Activated naive CD4-positive, alpha-beta T cell treated with anti-CD3 and anti-CD28 coated beads, Interleukin-2, amount 50 U/mL, for 24 hours (primary cell): ENCODE measurements around the gene JAM3.
A peak's percentile ranks its signal among the peaks of the same experiment; 100 is the strongest.

Source experiments
- H3K27ac Mint-ChIP-seq: one replicate; pipeline ENCODE4 v1.8.0; 2021; ENCODE audit warnings: mild to moderate bottlenecking, mixed read lengths
- H3K27me3 Mint-ChIP-seq: one replicate; pipeline ENCODE4 v1.8.0; 2021; ENCODE audit warnings: mixed read lengths
- H3K36me3 Mint-ChIP-seq: one replicate; pipeline ENCODE4 v1.8.0; 2021; ENCODE audit warnings: mixed read lengths
- H3K4me1 Mint-ChIP-seq: one replicate; pipeline ENCODE4 v1.8.0; 2021; ENCODE audit warnings: mixed read lengths
- H3K4me3 Mint-ChIP-seq: one replicate; pipeline ENCODE4 v1.8.0; 2021; ENCODE audit warnings: mild to moderate bottlenecking, mixed read lengths
- H3K9me3 Mint-ChIP-seq: one replicate; pipeline ENCODE4 v1.8.0; 2021; ENCODE audit warnings: mixed read lengths

JAM3 gene

DNA sequence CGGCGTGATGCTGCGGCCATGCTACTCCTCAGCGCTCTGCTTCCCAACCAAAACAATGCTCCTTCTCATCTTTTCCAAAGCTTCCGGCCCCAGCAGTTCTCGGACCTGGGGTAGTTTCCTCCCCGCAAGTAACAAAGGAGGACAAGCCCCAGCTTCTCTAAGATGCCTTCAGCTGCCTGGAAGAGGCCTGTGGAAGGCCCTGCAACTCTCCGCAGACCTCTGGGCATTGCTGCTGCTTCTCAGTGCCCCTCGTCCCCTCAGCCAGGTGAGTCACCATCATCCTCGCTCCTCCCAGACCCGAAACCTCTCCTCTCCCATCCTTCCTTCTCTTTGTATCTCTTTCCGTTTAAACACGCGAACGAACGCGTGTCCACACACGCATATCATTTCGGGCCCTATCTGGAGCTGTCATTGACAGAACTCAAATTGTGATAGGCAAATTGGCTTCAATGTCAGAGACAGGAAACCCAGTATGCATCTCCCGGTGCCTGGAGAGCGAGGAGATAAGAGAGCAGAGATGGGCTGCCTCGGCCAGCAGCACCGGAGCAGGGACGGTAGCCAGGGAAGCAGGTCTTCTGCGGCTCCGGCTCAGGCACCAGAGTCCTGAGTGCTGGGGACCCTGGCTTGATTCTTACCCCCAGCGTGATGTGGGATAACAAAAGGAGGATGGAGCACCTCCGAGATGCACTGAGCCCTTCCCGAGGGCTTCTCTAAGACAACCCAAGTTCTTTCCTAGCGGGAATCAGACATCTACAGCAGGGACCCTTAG, 22.0 kb upstream of the JAM3 start:
- Mint-ChIP-seq H3K9me3 (no peaks in the 10 kb centered on the region), H3K27ac (no peak overlapping the region), H3K4me1 (peaks cover 5% of the 10 kb centered on the region), H3K36me3 (no peaks in the 10 kb centered on the region), H3K27me3 (peaks cover 6% of the 10 kb centered on the region), H3K4me3 (no peak overlapping the region)

DNA sequence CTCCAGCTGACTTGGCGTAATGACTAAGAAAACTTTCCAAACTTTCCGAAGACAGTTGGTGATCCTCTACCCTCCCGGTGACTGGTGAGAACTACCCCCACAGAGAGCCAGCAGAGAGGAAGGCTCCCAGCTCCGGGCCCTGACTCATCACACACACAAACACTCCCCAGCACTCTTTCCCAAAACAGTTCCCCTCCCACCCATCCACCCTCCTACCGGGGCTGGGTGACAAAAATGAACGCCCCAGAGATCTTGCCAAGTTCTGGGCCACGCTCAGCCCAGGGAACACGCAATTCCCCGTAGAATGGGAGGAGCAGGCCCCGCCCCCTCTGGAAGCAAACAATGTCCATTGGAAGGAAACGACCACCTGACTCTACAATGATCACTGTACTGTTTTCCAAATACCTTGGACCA, 21.3 kb upstream of the JAM3 start:
- H3K4me3 Mint-ChIP-seq = no peak overlapping the region
- peaks cover 5% of the 10 kb centered on the region for H3K4me1 Mint-ChIP-seq
- peaks cover 6% of the 10 kb centered on the region for H3K27me3 Mint-ChIP-seq
- H3K9me3 Mint-ChIP-seq = no peaks in the 10 kb centered on the region
- H3K36me3 Mint-ChIP-seq = no peaks in the 10 kb centered on the region
- H3K27ac Mint-ChIP-seq = no peak overlapping the region

DNA sequence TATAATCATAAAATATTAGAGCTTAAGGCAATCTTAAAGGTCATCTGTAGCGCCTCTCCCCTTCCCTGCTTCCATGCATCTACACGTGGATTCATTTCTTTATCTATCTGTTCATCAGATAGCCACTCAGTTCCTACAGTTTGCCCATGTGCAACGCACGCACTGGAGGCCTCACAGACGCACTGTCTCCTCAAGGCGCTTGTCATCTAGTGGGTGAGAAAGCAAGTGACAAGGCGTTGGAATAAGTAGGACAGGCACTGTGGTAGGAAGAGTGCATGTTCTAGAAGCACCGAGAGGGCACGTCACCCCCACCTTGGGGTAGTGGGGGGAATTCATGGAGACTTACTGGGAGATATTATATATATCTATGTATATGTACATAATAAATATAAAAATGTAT, 20.8 kb upstream of the JAM3 start:
- no peak overlapping the region for H3K4me3 Mint-ChIP-seq
- H3K27me3 Mint-ChIP-seq = peaks cover 6% of the 10 kb centered on the region
- H3K36me3 Mint-ChIP-seq = no peaks in the 10 kb centered on the region
- peaks cover 5% of the 10 kb centered on the region for H3K4me1 Mint-ChIP-seq
- no peaks in the 10 kb centered on the region for H3K9me3 Mint-ChIP-seq
- H3K27ac Mint-ChIP-seq = no peak overlapping the region

DNA sequence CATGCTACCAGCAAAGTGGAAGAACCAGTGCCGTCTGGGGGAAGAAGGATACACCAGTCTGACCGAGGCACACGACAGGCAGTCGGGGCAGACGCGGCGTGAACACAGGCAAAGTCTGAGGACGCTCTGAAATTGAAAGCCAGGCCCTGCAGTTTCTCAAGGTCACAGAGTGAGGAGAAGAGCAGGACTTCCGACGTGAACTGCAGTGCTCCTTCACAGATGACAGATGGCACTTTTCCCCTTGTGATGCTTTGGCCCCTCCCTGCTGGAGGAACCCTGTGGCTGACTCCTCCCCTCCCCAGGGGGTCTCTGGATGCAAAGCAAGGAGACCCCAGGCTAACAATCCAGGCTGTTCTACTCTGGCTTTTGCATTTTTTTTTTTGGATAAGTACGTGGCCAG, 19.6 kb upstream of the JAM3 start:
- Mint-ChIP-seq H3K4me1 (peaks cover 5% of the 10 kb centered on the region), H3K4me3 (no peak overlapping the region), H3K36me3 (no peaks in the 10 kb centered on the region), H3K27me3 (peaks cover 6% of the 10 kb centered on the region), H3K27ac (no peak overlapping the region), H3K9me3 (no peaks in the 10 kb centered on the region)

DNA sequence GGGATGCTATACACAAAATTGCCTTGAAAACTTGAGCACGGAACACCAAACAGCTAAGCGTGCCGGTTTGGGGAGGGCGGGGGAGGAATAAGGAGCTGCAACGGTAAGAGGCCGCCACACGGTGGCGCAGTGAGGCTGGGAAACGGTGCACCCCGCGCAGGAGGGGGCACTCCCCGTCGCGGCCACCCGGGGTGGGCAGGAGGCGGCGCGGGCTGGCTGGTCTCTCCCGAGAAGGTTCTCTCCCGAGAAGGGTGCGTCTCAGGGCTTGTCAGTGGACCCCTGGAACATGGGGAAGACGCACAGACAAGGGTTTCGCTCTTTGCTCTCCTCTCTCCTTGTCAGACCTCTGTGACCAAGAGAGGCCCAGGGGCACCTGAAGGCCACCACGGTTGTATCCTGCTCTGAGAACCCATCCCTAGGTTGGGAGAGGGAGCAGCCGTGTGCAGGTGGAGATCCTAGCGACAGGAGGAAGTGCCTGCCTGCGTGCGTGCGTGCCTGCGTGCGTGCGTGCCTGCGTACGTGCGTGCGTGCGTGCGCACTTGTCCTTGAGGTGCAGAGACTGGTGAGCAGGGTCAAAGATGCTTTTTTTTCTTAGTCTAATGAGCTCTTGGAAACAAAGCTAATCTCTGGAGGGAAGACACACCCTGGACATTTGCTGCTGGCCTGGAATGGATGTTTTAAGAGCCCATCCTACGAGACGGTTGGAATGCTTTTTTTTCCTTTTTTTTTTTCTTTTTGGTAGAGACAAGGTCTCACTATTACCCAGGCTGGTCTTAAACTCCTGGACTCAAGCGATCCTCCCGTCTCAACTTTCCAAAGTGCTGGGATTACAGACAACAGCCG, 18.1 kb upstream of the JAM3 start:
- H3K27me3 Mint-ChIP-seq = peaks cover 8% of the 10 kb centered on the region
- no peaks in the 10 kb centered on the region for H3K9me3 Mint-ChIP-seq
- H3K4me3 Mint-ChIP-seq = no peak overlapping the region
- no peak overlapping the region for H3K27ac Mint-ChIP-seq
- H3K4me1 Mint-ChIP-seq = peaks cover 5% of the 10 kb centered on the region
- no peaks in the 10 kb centered on the region for H3K36me3 Mint-ChIP-seq

DNA sequence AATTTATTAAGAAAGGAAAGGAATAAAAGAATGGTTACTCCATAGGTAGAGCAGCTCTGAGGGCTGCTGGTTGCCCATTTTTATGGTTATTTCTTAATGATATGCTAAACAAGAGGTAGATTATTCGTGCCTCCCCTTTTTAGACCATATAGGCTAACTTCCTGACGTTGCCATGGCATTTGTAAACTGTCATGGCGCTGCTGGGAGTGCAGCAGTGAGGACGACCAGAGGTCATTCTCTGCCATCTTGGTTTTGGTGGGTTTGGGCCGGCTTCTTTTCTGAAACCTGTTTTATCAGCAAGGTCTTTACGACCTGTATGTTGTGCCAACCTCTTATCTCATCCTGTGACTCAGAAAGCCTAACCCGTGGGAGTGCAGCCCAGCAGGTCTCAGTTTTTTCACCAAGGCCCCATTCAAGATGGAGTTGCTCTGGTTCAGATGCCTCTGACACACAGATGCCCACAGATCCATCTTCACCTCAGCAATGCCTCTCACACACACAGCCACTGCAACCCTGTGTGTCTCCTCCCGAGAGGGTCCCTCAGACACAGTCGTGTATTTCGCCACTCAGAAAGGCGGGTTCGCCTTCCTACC, 16.4 kb upstream of the JAM3 start:
- peak overlapping the region; percentile 65 for H3K27ac Mint-ChIP-seq
- H3K9me3 Mint-ChIP-seq = no peaks in the 10 kb centered on the region

DNA sequence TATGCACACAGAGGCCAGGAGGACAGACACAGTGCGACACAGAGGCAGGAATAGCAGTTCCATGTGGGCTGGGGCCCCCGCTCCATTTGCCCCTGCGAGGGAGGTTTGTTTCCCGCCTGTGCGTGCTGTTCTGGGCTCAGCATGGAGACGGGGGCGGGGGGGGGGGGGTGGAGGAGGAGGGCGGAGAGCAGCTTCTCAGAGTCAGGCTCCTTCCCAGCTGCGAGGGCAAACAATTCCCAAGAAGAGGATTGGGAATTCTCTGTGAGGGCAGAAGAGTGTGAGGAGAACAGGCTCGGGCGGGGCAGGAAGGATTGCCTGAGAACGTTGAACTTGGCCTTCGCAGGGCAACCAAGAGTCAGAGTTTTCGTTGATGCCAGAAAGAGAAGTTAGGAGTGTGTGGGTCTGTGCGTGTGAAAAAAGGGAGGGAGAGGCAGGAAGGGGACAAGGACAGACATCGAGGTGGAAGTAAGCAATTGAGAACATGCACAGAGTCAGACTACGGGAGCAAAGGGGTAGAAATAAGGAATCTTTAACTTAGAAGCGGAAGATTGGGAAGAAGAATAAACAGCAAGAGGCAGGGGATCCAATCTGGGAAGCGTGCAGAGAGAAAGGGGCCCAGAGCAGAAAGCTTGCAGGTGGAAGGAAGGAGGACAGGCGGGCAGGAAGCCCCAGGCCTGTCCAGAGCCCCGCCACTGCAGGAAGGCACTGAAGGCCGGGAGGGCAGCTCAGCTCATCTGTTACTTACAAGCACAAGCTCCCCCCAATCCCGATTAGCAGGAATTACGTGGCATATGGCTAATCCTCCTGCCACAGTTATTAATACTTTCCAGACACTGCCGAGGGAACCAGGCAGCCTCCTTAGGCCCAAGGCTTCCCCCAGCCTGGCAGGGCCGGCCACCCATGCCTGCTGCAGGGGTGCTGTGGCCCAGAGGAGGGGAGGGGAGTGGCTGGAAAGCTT, 15.6 kb upstream of the JAM3 start:
- Mint-ChIP-seq H3K4me1 (peaks cover 9% of the 10 kb centered on the region), H3K27me3 (peaks cover 15% of the 10 kb centered on the region), H3K27ac (peak overlapping the region; percentile 65), H3K9me3 (no peaks in the 10 kb centered on the region), H3K36me3 (no peaks in the 10 kb centered on the region), H3K4me3 (no peak overlapping the region)

More for the DNA sequence above, 16.4 kb upstream of the JAM3 start:
- Mint-ChIP-seq H3K27me3 (peaks cover 10% of the 10 kb centered on the region), H3K36me3 (no peaks in the 10 kb centered on the region), H3K4me1 (peaks cover 5% of the 10 kb centered on the region), H3K4me3 (no peak overlapping the region)

DNA sequence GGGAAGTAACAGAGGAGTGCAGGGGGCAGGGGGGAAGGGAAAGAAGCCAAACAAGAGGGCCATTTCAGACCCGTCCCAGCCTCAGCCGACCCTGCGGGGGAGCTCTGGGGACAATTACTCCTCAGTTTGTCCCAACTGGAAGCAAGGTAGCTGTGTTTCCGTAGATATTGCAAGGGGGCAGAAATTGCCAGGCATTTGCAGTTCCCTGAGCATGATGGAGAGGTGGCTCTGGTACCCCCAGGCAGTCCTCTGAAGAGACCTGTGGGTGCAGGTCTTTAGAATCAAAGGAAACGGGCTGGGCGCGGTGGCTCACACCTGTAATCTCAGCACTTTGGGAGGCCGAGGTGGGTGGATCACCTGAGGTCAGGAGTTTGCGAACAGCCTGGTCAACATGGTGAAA, 13.8 kb upstream of the JAM3 start:
- H3K27me3 Mint-ChIP-seq = peaks cover 17% of the 10 kb centered on the region
- no peaks in the 10 kb centered on the region for H3K9me3 Mint-ChIP-seq
- no peaks in the 10 kb centered on the region for H3K36me3 Mint-ChIP-seq
- H3K4me1 Mint-ChIP-seq = peaks cover 10% of the 10 kb centered on the region
- no peak overlapping the region for H3K4me3 Mint-ChIP-seq
- H3K27ac Mint-ChIP-seq = no peak overlapping the region

DNA sequence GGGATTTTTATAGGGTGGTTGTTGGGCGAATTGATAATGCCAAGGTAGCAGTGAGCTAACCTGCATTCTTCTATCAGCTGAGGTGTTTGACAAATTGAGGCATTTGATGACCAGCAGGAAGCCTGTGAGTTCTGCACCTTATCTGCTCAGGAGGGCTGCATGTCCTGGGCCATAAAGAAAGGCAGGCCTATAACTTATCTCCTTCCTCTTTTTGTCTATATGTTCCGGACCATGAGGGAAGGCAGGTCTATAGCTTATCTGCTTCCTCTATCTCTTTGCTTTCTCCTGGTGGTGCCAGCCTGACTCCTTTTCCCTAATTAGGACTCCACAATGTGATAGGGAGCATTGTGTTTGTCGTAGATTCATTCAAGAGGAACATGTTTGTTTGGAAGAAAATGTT, 8.6 kb upstream of the JAM3 start:
- Mint-ChIP-seq H3K9me3 (no peaks in the 10 kb centered on the region), H3K27me3 (peaks cover 17% of the 10 kb centered on the region), H3K4me3 (no peak overlapping the region), H3K4me1 (peaks cover 5% of the 10 kb centered on the region), H3K27ac (no peak overlapping the region), H3K36me3 (no peaks in the 10 kb centered on the region)

DNA sequence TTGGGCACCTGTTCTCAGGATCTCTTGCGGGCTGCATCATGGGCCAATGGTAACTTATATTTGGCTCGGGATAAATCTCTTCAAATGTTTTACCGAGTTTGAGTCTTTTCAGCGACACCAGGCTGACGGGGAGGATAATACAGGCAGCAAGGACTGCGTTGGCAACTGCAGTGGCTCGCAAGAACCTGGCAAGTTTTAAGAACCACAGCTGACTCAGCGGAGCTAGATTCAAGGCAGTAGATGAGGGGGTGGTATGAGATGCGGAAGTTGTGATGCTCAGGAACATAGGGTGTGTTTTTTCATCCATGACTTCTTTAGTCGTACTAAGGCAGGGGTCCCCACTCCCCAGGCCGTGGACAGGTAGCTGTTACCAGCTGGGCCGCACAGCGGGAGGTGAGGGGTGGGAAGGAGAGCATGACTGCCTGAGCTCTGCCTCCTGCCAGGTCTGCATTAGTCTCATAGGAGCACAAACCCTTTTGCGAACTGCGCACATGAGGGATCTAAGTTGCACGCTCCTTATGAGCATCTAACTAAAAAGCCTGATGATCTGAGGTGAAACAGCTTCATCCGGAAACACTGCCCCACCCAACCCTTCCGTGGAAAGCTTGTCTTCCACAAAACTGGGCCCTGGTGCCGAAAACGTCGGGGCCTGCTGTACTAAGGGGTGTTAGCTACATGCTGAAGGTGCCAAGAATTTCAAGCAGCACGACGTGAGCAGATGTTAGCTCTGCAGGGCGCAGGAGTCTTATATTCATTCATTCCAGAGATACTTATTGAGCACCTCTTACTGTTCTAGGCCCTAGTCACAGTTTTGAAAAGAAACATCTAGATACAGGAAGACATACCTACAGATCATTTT, 6.4 kb upstream of the JAM3 start:
- Mint-ChIP-seq H3K4me3 (no peak overlapping the region), H3K9me3 (no peaks in the 10 kb centered on the region), H3K27me3 (peaks cover 15% of the 10 kb centered on the region)

DNA sequence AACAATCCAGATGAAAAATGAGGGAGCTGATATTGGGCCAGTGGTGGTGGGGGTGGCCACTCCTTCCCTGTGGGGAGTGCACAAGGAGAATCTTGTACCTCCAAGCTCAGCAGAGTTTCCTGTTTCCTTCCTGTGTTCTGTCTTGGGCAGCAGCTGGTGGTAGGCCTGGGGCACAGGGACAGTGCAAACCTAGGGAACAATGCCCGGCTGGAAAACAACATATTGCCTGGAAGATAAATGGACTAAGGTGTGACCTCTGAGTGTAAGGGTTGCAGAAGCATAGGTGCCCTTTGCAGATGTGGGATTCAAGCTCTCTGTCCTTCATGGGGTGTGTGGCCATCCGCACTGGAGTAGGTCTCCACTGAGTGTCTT, 5.8 kb upstream of the JAM3 start:
- no peaks in the 10 kb centered on the region for H3K36me3 Mint-ChIP-seq
- no peaks in the 10 kb centered on the region for H3K9me3 Mint-ChIP-seq
- H3K4me3 Mint-ChIP-seq = no peak overlapping the region
- peaks cover 12% of the 10 kb centered on the region for H3K27me3 Mint-ChIP-seq
- no peak overlapping the region for H3K27ac Mint-ChIP-seq
- H3K4me1 Mint-ChIP-seq = peaks cover 3% of the 10 kb centered on the region

More for the DNA sequence above, 6.4 kb upstream of the JAM3 start:
- Mint-ChIP-seq H3K27ac (no peak overlapping the region), H3K36me3 (no peaks in the 10 kb centered on the region), H3K4me1 (peaks cover 5% of the 10 kb centered on the region)

DNA sequence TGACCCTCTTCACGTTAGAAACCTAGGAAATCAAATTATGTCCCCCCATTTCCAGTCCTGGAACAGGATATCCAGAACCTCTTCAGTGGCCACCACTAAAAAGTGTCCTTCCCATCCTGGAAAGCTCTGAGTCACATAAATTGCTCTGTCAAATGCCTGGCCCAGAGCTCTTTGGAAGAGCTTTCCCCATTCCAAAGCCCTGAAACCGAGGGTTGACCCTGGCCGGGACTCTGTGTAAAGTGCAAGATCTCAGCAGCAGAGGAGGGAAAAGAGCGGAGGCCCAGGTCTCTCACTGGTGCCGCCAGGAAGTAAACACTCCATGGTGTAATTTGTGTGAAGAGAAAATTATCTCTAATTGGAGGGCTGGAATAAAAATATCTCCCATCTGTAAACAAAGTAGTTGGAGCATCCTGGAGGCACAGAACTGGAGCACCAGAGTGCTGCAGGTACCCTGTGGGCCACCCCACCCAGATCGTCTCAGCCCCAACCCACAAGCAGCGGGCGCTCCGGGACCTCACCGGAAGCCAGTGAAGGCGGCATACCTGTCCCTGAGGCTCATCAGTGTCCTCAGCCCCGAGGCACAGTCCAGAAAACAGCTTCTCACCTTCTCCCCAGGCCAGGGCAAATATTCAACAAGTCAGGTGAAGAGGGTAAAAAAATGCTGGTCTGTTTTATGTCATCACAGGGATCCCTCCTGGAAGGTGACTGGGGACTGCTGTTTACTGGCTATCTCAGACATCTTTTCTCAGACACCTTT, 4.7 kb upstream of the JAM3 start:
- Mint-ChIP-seq H3K4me1 (peaks cover 10% of the 10 kb centered on the region), H3K27me3 (peaks cover 6% of the 10 kb centered on the region), H3K27ac (no peak overlapping the region), H3K4me3 (no peak overlapping the region), H3K36me3 (no peaks in the 10 kb centered on the region), H3K9me3 (no peaks in the 10 kb centered on the region)

DNA sequence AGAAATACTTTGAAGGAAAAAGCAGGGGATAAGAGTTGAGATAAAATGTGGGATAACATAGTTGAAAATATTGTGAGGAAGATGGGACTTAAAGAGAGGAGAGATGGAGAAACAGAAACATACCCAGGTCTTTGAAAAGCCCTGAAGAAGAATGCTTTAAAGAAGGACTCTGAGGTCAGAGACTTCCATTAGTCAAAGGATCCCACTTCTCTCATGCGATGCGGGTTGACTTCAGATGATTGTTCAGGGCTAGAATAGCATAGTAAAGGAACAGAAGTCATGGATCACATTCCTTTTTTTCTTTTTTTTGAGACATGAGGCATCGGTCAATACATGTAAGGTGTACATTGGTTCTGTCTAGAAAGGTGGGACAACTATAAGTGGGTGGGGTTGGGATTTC, 3.5 kb upstream of the JAM3 start:
- H3K4me3 Mint-ChIP-seq = no peak overlapping the region
- no peak overlapping the region for H3K27ac Mint-ChIP-seq
- peaks cover 2% of the 10 kb centered on the region for H3K27me3 Mint-ChIP-seq

More for the DNA sequence above, 3.5 kb upstream of the JAM3 start:
- H3K36me3 Mint-ChIP-seq = no peaks in the 10 kb centered on the region
- no peaks in the 10 kb centered on the region for H3K9me3 Mint-ChIP-seq
- peaks cover 12% of the 10 kb centered on the region for H3K4me1 Mint-ChIP-seq
